ENCODE data around the gene SPNS2. TPM values are rescaled to one million over a fixed set of nuclear protein-coding genes. Genes with fewer than 3 reads are reported as not detected.

Gene SPNS2
- polyA plus RNA-seq, 1 donor from 2014 or later = 39.7 TPM

DNA sequence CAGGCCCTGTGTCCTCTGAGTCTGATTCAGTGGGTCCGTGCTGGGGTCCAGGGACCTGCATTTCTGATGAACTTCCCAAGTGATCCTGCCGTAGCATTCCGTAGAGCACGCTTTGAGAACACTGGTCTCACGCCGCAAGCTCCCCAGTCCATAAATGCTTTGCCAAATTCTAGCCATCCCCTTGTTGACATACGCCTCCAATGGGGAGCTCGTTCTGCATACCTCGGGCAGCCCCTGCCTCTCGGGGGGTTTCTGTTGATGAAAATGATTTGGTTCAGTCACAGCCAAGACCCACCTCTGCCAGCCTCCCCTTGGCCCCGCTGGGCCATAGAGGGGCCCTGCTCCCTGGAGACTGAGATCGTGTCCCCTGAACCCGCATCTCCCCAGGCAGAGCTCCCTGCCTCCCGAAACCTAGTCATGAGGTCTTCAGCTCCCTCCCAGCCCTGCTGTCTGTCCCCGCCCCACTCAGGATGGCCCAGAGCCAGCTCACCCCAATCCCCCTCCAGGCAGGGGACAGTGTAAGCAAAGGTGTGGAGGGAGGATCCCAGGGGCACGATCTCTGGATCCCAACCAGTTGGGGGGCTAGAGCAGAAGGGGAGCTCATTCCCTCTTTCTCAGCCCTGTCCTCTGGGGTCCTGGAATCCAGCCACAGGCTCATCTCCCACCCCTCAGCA lies 16.2 kb upstream of the SPNS2 start:
- H3K9me3 ChIP-seq (ENCODE audit: low read length) = no peaks in the 10 kb centered on the region
- H3K79me2 ChIP-seq (replicated peaks; ENCODE audit: insufficient read depth, low read length) = no peaks in the 10 kb centered on the region
- H3K9ac ChIP-seq (ENCODE audit: low read length) = no peak overlapping the region
- H2AFZ ChIP-seq (ENCODE audit: low read depth, low read length) = no peak overlapping the region
- no peak overlapping the region for H3K4me3 ChIP-seq (ENCODE audit: low read length)
- no peak overlapping the region for H3K4me2 ChIP-seq (ENCODE audit: low read length)
- H3F3A ChIP-seq (ENCODE audit: insufficient read depth, low read length, poor library complexity, severe bottlenecking) = no peaks in the 10 kb centered on the region
- no peaks in the 10 kb centered on the region for H3K9me2 ChIP-seq (ENCODE audit: insufficient read depth, low read length)
- no peaks in the 10 kb centered on the region for H4K20me1 ChIP-seq (ENCODE audit: insufficient read depth)
- H3K27ac ChIP-seq (ENCODE audit: low read length) = no peak overlapping the region
- H3K27me3 ChIP-seq (ENCODE audit: insufficient read depth, low read depth, low read length) = no peaks in the 10 kb centered on the region
- no peaks in the 10 kb centered on the region for H3K36me3 ChIP-seq (ENCODE audit: insufficient read depth, low read length)
- TF ChIP-seq POLR2AphosphoS5 (IDR thresholded peaks at IDR 0.05) = no peak

- Histone ChIP-seq H4K20me1 (ENCODE audit: insufficient read depth) (no peaks in the 10 kb centered on the region), H3K4me3 (ENCODE audit: low read length) (no peak overlapping the region), H3K4me2 (ENCODE audit: low read length) (no peak overlapping the region), H3K9ac (ENCODE audit: low read length) (no peak overlapping the region), H3K79me2 (replicated peaks; ENCODE audit: insufficient read depth, low read length) (no peaks in the 10 kb centered on the region), H3K27me3 (ENCODE audit: insufficient read depth, low read depth, low read length) (no peaks in the 10 kb centered on the region), H2AFZ (ENCODE audit: low read depth, low read length) (no peak overlapping the region), H3F3A (ENCODE audit: insufficient read depth, low read length, poor library complexity, severe bottlenecking) (no peaks in the 10 kb centered on the region), H3K27ac (ENCODE audit: low read length) (no peak overlapping the region), H3K9me2 (ENCODE audit: insufficient read depth, low read length) (no peaks in the 10 kb centered on the region), H3K36me3 (ENCODE audit: insufficient read depth, low read length) (no peaks in the 10 kb centered on the region), H3K9me3 (ENCODE audit: low read length) (no peaks in the 10 kb centered on the region)
- TF ChIP-seq EP300 (conservative IDR thresholded peaks at IDR 0.05; ENCODE audit: poor library complexity, severe bottlenecking) = no peak
- TF ChIP-seq EZH2 (IDR thresholded peaks at IDR 0.05; ENCODE audit: borderline replicate concordance, insufficient read depth, low read length, poor library complexity, severe bottlenecking) = no peak
- no peak for TF ChIP-seq TAF1 (IDR thresholded peaks at IDR 0.05; ENCODE audit: low read depth)
- no peak for TF ChIP-seq REST (IDR thresholded peaks at IDR 0.05; ENCODE audit: borderline replicate concordance)
- TF ChIP-seq CTCF (IDR thresholded peaks at IDR 0.05; ENCODE audit: poor library complexity, severe bottlenecking) = no peak
- TF ChIP-seq POLR2AphosphoS5 (IDR thresholded peaks at IDR 0.05) = no peak
- TF ChIP-seq RAD21 (conservative IDR thresholded peaks at IDR 0.05) = no peak
- no peak for TF ChIP-seq MXI1 (conservative IDR thresholded peaks at IDR 0.05; ENCODE audit: poor library complexity, severe bottlenecking)
- no peak for TF ChIP-seq SMC3 (conservative IDR thresholded peaks at IDR 0.05; ENCODE audit: poor library complexity)
Observed at GRCh38 chr17:4483012-4483840, 15.5 kb upstream of the SPNS2 start.
